ENCODE results near the gene TSPAN5. TPM values are rescaled to one million over a fixed set of nuclear protein-coding genes. Genes with fewer than 3 reads are reported as not detected.

TSPAN5 gene
- total and polyA plus RNA-seq, 9 donors: 12.7 to 23.4 (median 14.7) TPM

DNA sequence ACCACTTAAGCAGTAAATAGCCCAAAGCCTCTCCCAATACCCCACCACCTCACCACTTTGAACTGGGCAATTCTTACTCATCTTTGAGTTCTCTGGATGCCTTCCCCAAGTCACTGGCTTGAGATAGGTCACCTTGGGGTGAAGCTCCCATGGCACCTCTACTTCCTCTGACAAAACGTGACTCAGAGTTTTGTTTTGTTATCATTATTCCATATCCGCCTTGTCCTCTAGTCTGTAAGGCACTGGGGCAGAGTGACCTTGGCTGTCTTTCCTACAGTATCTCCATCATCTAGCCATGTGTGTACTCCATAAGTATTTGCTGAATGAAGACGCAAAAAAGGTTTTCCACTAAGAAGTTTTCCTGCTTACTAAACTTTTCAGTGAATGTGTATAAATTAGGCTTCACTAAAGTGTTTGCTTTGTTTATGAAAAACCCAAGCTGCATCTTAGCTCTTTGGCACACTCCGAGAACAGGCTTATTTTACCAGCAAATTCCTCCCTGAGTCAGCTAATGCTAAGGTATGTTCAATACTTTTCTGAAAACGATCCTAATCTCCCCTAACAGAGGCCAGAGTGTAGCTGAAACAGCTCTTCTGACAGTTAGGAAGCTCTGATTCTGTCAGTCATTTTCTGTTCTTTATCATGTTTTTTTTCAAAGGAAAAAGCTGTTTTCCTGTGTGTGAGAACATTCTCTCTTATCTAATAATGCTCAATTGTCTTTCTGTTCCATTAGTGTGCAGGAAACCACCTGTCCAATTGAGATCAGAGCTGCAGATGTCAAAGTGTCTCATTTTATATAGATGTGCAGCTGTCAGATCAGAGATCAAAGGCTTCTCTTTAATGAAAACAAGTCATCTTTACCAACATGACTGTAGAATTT, 30.2 kb upstream of the TSPAN5 start:
- H3K27me3 ChIP-seq (ENCODE audit: control insufficient read depth, insufficient read depth, low read length): peaks cover 2% of the 10 kb centered on the region
- no peak overlapping the region for H3K27ac ChIP-seq (ENCODE audit: low read length)
- no peaks in the 10 kb centered on the region for H3K36me3 ChIP-seq (ENCODE audit: control insufficient read depth, insufficient read depth, low read length)
- H3K4me1 ChIP-seq (ENCODE audit: control insufficient read depth, insufficient read depth, low read length): peaks cover 2% of the 10 kb centered on the region
- DNase-seq: no peak
- H3K9me3 ChIP-seq (replicated peaks; ENCODE audit: control insufficient read depth, low read depth, low read length): no peaks in the 10 kb centered on the region
- no peak overlapping the region for H3K4me3 ChIP-seq (ENCODE audit: low read length)
- WGBS (ENCODE audit: insufficient coverage): no CpG with 5 or more reads among the region's 5 CpGs

DNA sequence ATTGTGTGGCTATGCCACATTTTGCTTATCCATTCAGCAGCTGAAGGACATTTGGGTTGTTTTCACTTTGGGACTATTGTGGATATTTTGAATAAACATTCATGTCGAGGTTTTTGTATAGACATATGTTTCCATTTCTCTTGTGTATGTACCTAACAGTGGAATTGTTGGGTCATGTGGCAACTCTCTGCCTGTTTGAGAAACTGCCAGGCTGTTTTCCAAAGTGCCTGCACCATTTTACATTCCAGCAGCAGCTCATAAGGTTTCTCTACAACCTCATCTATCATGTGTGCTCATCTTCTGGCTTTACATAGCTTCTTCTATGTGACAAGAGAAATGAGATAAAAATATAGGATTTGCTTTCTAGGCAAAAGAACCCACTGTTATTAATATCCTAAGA, 29.5 kb upstream of the TSPAN5 start:
- Histone ChIP-seq H3K36me3 (ENCODE audit: control insufficient read depth, insufficient read depth, low read length) (no peaks in the 10 kb centered on the region), H3K27me3 (ENCODE audit: control insufficient read depth, insufficient read depth, low read length) (peaks cover 2% of the 10 kb centered on the region), H3K27ac (ENCODE audit: low read length) (no peak overlapping the region), H3K4me1 (ENCODE audit: control insufficient read depth, insufficient read depth, low read length) (peaks cover 2% of the 10 kb centered on the region), H3K4me3 (ENCODE audit: low read length) (no peak overlapping the region), H3K9me3 (replicated peaks; ENCODE audit: control insufficient read depth, low read depth, low read length) (no peaks in the 10 kb centered on the region)
- DNase-seq: no peak
- WGBS (ENCODE audit: insufficient coverage): no CpG with 5 or more reads among the region's 1 CpG

DNA sequence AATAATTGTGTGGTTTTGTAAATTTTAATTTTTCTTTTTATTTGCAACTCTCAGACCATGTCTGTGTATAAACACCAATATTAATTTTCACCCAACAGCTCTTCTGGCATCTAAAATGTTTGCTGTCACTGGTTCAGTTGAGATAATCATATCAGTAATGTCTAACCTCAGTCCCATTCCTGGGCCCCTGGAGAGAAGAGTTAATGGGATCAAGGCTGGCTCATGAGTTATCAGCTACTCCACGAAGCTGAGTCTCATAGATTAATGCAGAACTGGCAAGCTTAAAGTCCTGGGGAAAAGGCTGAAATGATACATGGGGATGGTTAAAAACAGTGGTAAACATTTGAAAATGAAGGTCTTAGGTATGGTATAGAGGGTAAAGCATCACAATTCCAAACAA, 28.4 kb upstream of the TSPAN5 start:
- H3K27ac ChIP-seq (ENCODE audit: low read length): no peak overlapping the region
- H3K9me3 ChIP-seq (replicated peaks; ENCODE audit: control insufficient read depth, low read depth, low read length): no peaks in the 10 kb centered on the region
- 57% methylated on average over 1 of the region's 1 CpG for WGBS (ENCODE audit: insufficient coverage)
- H3K36me3 ChIP-seq (ENCODE audit: control insufficient read depth, insufficient read depth, low read length): no peaks in the 10 kb centered on the region
- no peak overlapping the region for H3K4me3 ChIP-seq (ENCODE audit: low read length)
- peaks cover 2% of the 10 kb centered on the region for H3K27me3 ChIP-seq (ENCODE audit: control insufficient read depth, insufficient read depth, low read length)
- DNase-seq: no peak
- peaks cover 2% of the 10 kb centered on the region for H3K4me1 ChIP-seq (ENCODE audit: control insufficient read depth, insufficient read depth, low read length)

DNA sequence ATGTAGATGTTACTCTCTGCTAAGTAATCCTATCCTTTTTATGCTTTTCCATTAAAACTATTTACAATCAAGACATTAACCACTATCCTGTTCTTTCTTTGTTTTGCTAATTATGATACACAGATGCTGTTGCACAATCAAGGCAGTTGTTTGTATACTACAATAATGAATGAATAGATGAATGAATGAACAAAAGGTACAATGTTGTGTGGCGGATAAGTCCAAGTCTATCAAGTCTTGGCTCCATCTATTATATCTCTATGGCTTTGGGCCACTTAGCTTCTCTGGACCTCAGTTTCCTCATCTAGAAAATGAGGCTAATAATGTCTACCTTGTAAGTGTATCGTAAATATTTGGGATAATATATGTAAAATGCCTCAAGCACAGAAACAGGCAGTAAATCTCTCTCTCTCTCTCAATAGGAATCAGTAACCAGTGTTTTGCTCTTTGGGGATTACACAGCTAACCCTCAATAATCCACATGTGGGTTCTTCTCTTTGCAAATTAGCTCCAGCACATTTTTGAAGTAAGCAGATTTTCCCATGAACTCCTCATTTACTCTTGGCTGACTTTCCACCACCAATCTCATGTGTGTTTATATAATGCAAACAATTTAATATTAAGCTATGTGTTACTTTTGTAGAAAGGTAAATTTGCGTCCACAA, 27.8 kb upstream of the TSPAN5 start:
- Histone ChIP-seq H3K9me3 (replicated peaks; ENCODE audit: control insufficient read depth, low read depth, low read length) (no peaks in the 10 kb centered on the region), H3K4me3 (ENCODE audit: low read length) (no peak overlapping the region), H3K36me3 (ENCODE audit: control insufficient read depth, insufficient read depth, low read length) (no peaks in the 10 kb centered on the region), H3K4me1 (ENCODE audit: control insufficient read depth, insufficient read depth, low read length) (peaks cover 2% of the 10 kb centered on the region), H3K27me3 (ENCODE audit: control insufficient read depth, insufficient read depth, low read length) (peaks cover 2% of the 10 kb centered on the region), H3K27ac (ENCODE audit: low read length) (no peak overlapping the region)
- DNase-seq: no peak
- no CpG with 5 or more reads among the region's 3 CpGs for WGBS (ENCODE audit: insufficient coverage)

DNA sequence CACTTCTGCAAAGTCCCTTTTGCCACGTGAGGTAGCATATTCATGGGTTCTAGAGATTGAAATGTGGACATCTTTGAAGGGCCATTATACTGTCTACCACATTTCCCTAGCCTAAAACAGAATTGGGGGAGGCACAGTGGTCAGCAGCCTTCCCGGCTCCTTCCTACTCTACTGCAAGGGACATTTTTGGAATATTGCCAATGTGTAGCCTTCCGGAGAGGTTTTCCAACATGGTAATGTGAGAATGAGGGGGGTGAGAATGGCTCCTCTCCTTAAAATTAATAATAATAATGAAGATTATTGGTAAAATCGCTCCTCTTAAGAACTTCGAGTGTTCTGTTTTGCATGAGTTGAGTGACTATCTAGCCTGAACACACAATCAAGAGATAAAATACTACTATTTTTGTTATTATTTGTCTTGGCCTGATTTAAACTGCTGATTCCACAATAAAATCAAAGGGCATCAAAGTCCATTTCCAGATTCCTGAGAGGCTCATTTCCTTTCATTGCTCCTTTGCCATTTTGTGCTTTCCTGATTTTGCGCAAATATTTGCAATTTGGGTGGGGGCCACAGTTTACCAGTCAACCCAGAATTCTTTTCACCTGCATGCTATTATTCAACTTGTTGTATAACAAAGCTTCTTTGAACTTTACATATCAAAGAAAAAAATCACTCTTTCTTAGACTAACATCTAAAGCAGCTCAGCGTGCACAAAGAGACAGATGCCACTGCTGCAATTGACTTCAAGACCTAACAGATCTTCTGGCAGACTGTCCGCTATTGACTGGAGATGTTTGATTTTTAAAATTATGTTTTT, 27.0 kb upstream of the TSPAN5 start:
- no peak for DNase-seq
- no CpG with 5 or more reads among the region's 8 CpGs for WGBS (ENCODE audit: insufficient coverage)
- H3K27ac ChIP-seq (ENCODE audit: low read length): no peak overlapping the region
- peaks cover 2% of the 10 kb centered on the region for H3K27me3 ChIP-seq (ENCODE audit: control insufficient read depth, insufficient read depth, low read length)
- H3K4me1 ChIP-seq (ENCODE audit: control insufficient read depth, insufficient read depth, low read length): peaks cover 2% of the 10 kb centered on the region
- H3K36me3 ChIP-seq (ENCODE audit: control insufficient read depth, insufficient read depth, low read length): no peaks in the 10 kb centered on the region
- no peak overlapping the region for H3K4me3 ChIP-seq (ENCODE audit: low read length)
- no peaks in the 10 kb centered on the region for H3K9me3 ChIP-seq (replicated peaks; ENCODE audit: control insufficient read depth, low read depth, low read length)

DNA sequence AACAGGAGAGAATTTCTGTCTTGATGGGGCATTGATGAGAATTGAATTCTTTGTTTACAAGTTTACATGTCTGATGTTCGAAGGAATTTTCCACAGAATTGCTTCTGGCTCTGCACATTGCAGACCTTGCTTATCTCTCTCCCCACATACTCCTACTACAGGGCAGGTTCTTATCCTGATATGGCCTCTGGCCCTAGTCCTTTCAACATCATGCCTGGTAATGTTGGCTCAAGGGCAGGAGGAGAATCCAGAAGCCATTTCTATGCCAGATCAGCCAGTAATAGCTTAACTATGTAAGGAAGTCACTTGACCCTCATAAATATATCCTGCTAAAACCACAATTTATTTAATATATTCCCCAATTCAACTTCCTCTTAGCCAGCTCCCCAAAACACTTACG, 24.3 kb upstream of the TSPAN5 start:
- WGBS (ENCODE audit: insufficient coverage): no CpG with 5 or more reads among the region's 2 CpGs

DNA sequence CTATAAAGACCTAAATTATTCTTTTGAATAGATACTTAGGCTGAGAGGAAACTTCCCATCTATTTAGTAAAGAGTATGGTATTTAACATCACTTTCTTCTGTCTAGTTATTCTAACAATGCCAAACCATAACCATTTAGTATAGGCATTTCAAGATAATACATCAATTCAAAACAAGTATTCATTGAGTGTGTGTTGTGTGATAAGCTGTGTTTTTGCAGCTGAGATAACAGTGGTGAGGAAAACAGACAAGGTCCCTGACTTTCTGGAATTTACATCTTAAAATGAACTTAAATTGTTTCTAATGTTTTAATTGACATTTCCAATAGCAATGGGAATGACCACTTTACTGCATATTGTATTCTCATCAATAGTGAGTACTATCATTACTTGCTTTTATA, 22.4 kb upstream of the TSPAN5 start:
- no peak overlapping the region for H3K27ac ChIP-seq (ENCODE audit: low read length)
- no peaks in the 10 kb centered on the region for H3K9me3 ChIP-seq (replicated peaks; ENCODE audit: control insufficient read depth, low read depth, low read length)
- H3K27me3 ChIP-seq (ENCODE audit: control insufficient read depth, insufficient read depth, low read length): no peaks in the 10 kb centered on the region
- no peak overlapping the region for H3K4me3 ChIP-seq (ENCODE audit: low read length)
- H3K36me3 ChIP-seq (ENCODE audit: control insufficient read depth, insufficient read depth, low read length): no peaks in the 10 kb centered on the region
- no peaks in the 10 kb centered on the region for H3K4me1 ChIP-seq (ENCODE audit: control insufficient read depth, insufficient read depth, low read length)
- no peak for DNase-seq

More for the DNA sequence above, 24.3 kb upstream of the TSPAN5 start:
- no peaks in the 10 kb centered on the region for H3K9me3 ChIP-seq (replicated peaks; ENCODE audit: control insufficient read depth, low read depth, low read length)
- no peak for DNase-seq
- no peak overlapping the region for H3K27ac ChIP-seq (ENCODE audit: low read length)
- H3K4me3 ChIP-seq (ENCODE audit: low read length): no peak overlapping the region
- H3K27me3 ChIP-seq (ENCODE audit: control insufficient read depth, insufficient read depth, low read length): no peaks in the 10 kb centered on the region
- no peaks in the 10 kb centered on the region for H3K36me3 ChIP-seq (ENCODE audit: control insufficient read depth, insufficient read depth, low read length)
- H3K4me1 ChIP-seq (ENCODE audit: control insufficient read depth, insufficient read depth, low read length): no peaks in the 10 kb centered on the region

DNA sequence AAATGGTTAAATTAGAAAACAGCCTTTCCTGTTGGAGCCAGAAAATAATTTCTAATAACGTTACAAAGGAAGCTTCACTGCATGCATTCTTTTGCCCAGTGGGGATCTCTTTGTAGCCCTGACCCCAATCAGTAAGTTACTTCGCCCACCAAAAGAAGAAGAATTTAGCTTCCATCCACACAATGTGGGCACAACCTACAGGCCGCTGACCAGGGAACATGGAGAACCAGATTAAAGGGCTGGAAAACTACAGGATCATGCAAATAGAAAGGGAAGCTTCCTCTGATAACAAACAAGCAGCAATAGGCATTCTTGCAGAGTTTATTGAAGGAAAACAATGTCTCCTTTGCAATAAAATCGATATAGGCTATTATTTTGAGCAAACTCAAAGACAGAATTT, 21.3 kb upstream of the TSPAN5 start:
- H3K27me3 ChIP-seq (ENCODE audit: control insufficient read depth, insufficient read depth, low read length): no peaks in the 10 kb centered on the region
- no peak for DNase-seq
- H3K27ac ChIP-seq (ENCODE audit: low read length): no peak overlapping the region
- no peaks in the 10 kb centered on the region for H3K9me3 ChIP-seq (replicated peaks; ENCODE audit: control insufficient read depth, low read depth, low read length)
- no peaks in the 10 kb centered on the region for H3K4me1 ChIP-seq (ENCODE audit: control insufficient read depth, insufficient read depth, low read length)
- no peaks in the 10 kb centered on the region for H3K36me3 ChIP-seq (ENCODE audit: control insufficient read depth, insufficient read depth, low read length)
- no CpG with 5 or more reads among the region's 4 CpGs for WGBS (ENCODE audit: insufficient coverage)
- H3K4me3 ChIP-seq (ENCODE audit: low read length): no peak overlapping the region

DNA sequence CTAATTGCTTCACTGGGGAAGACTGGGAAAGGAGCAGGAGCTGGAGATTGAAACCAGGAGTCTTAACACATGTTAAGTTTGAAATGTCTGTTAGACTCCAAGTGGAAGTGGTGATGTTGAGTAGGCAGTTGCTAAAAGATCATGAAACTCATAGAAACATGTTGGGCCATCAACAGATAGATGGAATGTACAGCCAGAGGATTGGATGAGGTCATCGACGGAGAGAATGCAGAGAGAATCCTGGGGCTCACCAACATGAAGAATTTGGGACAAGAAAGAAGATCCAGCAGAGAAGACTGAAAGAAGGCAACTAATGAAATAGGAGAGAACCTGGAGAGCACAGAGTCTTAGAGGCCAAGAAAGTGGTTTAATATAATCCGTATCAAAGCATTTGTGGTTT, 19.4 kb upstream of the TSPAN5 start:
- H3K27ac ChIP-seq (ENCODE audit: low read length): no peak overlapping the region
- no peaks in the 10 kb centered on the region for H3K36me3 ChIP-seq (ENCODE audit: control insufficient read depth, insufficient read depth, low read length)
- no peak overlapping the region for H3K4me3 ChIP-seq (ENCODE audit: low read length)
- no peaks in the 10 kb centered on the region for H3K9me3 ChIP-seq (replicated peaks; ENCODE audit: control insufficient read depth, low read depth, low read length)
- 82% methylated on average over 2 of the region's 3 CpGs for WGBS (ENCODE audit: insufficient coverage)
- no peaks in the 10 kb centered on the region for H3K4me1 ChIP-seq (ENCODE audit: control insufficient read depth, insufficient read depth, low read length)
- no peak for DNase-seq
- H3K27me3 ChIP-seq (ENCODE audit: control insufficient read depth, insufficient read depth, low read length): no peaks in the 10 kb centered on the region
